Endothelial cell (in vitro differentiated cells): ENCODE results near the gene RPS6KA2. TPM values are rescaled to one million over a fixed set of nuclear protein-coding genes. Genes with fewer than 3 reads are reported as not detected.

Source experiments
- DNase-seq: peaks from one replicate; pipeline ENCODE4 v3.0.0; 2021; ENCODE audit warnings: low spot score
- H3K27ac Mint-ChIP-seq: one replicate; pipeline ENCODE4 v1.8.0; 2021; ENCODE audit warnings: mixed read lengths, inconsistent platforms; ENCODE audit not compliant: unreplicated experiment
- H3K27me3 Mint-ChIP-seq: one replicate; pipeline ENCODE4 v1.8.0; 2021; ENCODE audit warnings: mild to moderate bottlenecking, moderate library complexity, mixed read lengths, inconsistent platforms; ENCODE audit not compliant: unreplicated experiment
- H3K36me3 Mint-ChIP-seq: one replicate; pipeline ENCODE4 v1.8.0; 2021; ENCODE audit warnings: mild to moderate bottlenecking, low read depth, mixed read lengths, inconsistent platforms; ENCODE audit not compliant: unreplicated experiment
- H3K4me1 Mint-ChIP-seq: one replicate; pipeline ENCODE4 v1.8.0; 2021; ENCODE audit warnings: mild to moderate bottlenecking, mixed read lengths, inconsistent platforms; ENCODE audit not compliant: unreplicated experiment
- H3K4me3 Mint-ChIP-seq: one replicate; pipeline ENCODE4 v1.8.0; 2021; ENCODE audit warnings: mild to moderate bottlenecking, mixed read lengths, inconsistent platforms; ENCODE audit not compliant: unreplicated experiment
- H3K9me3 Mint-ChIP-seq: one replicate; pipeline ENCODE4 v1.8.0; 2021; ENCODE audit warnings: mixed read lengths, inconsistent platforms; ENCODE audit not compliant: unreplicated experiment
- total RNA-seq: library from RNA; stranded (reverse); fragmentation: NEBNext Ultra II Directional; extraction: Animal tissue kit (Norgen Biotek cat#: 25700); gene quantifications from one replicate; pipeline ENCODE4 v1.2.1, GENCODE V29; 2021; ENCODE audit not compliant: unreplicated experiment
- TF ChIP-seq, protein P1 (sequence below): fragments of 200-600 bp; sonication (generic); IDR thresholded peaks from one replicate; pipeline ENCODE4 v1.5.0; 2021; ENCODE audit warnings: antibody characterized with exemption; ENCODE audit not compliant: unreplicated experiment

Gene RPS6KA2
- total RNA-seq, 1 donor from 2014 or later, result 105 TPM

DNA sequence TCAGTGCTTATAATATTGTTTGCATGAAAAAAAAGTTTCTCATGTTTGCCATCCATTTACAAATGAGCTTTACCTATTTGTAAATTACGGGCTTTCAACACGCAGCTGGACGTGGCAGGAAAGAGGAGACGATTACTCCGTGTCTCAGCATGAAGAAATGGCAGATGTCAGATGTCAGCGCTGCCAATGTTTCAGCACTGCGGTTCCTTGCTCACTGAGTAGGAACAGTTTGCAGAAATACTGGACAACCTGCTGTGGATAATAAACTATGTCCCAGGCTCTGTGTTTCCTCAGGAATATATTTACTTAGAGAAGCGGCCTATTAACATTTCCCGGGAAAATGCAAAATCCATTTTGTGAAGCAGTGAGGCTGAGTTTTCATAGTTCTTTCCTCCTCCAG, 63.2 kb downstream of the RPS6KA2 start:
- DNase-seq, result no peak
- Mint-ChIP-seq H3K36me3 (peaks cover 49% of the 10 kb centered on the region), H3K27me3 (peaks cover 2% of the 10 kb centered on the region), H3K4me3 (peak overlapping the region; percentile 45), H3K9me3 (peaks cover 3% of the 10 kb centered on the region), H3K4me1 (peaks cover 53% of the 10 kb centered on the region), H3K27ac (peak overlapping the region; percentile 28)
- TF ChIP-seq, protein P1, sequence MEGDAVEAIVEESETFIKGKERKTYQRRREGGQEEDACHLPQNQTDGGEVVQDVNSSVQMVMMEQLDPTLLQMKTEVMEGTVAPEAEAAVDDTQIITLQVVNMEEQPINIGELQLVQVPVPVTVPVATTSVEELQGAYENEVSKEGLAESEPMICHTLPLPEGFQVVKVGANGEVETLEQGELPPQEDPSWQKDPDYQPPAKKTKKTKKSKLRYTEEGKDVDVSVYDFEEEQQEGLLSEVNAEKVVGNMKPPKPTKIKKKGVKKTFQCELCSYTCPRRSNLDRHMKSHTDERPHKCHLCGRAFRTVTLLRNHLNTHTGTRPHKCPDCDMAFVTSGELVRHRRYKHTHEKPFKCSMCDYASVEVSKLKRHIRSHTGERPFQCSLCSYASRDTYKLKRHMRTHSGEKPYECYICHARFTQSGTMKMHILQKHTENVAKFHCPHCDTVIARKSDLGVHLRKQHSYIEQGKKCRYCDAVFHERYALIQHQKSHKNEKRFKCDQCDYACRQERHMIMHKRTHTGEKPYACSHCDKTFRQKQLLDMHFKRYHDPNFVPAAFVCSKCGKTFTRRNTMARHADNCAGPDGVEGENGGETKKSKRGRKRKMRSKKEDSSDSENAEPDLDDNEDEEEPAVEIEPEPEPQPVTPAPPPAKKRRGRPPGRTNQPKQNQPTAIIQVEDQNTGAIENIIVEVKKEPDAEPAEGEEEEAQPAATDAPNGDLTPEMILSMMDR, result no peak

DNA sequence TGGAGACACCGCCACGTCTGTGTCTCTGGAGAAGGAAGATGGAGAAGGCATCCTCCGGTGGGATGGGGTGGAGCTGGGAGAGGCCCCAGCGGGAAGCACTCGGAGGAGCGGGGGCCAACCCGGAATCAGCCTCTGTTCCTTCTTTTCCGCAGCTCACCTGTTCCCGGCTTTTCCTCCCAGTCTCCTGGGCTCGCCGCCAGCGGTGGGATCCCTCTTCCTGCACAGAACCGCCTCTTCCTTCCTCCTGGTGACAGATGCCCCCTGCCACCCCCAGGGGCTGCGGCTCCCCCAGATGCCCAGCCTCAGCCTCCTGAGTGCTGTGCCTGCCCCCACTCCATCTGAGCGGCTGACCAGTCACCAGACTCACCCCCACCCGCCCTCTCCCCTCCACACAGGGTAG, 63.9 kb downstream of the RPS6KA2 start:
- Mint-ChIP-seq H3K4me1 (peaks cover 49% of the 10 kb centered on the region), H3K27ac (no peak overlapping the region), H3K9me3 (peaks cover 3% of the 10 kb centered on the region), H3K27me3 (peaks cover 2% of the 10 kb centered on the region), H3K36me3 (peaks cover 48% of the 10 kb centered on the region), H3K4me3 (no peak overlapping the region)
- TF ChIP-seq, protein P1, result no peak
- no peak for DNase-seq

DNA sequence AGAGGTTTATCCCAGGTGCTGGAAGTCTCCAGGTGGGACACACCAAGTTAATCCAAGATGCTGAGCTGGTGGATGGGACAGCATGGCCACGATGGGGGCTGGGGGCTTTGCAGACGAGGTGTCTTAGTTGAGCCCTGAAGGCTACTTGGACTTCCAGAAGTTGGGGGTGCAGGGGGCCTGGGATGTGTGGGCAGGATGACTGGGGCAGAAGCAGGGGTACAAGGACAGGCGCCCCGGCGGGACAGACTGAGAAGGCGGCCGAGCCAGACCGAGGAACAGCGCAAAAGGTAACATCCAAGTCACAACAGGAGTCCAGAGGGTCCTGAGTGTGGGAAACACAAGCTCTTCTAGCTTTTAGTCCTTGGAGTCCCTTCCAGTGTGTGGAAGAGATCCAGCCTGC, 64.3 kb downstream of the RPS6KA2 start:
- Mint-ChIP-seq H3K27ac (no peak overlapping the region), H3K4me1 (peaks cover 44% of the 10 kb centered on the region), H3K9me3 (peaks cover 3% of the 10 kb centered on the region), H3K4me3 (no peak overlapping the region), H3K36me3 (peaks cover 48% of the 10 kb centered on the region), H3K27me3 (peaks cover 2% of the 10 kb centered on the region)
- DNase-seq, result no peak
- TF ChIP-seq, protein P1, result no peak

DNA sequence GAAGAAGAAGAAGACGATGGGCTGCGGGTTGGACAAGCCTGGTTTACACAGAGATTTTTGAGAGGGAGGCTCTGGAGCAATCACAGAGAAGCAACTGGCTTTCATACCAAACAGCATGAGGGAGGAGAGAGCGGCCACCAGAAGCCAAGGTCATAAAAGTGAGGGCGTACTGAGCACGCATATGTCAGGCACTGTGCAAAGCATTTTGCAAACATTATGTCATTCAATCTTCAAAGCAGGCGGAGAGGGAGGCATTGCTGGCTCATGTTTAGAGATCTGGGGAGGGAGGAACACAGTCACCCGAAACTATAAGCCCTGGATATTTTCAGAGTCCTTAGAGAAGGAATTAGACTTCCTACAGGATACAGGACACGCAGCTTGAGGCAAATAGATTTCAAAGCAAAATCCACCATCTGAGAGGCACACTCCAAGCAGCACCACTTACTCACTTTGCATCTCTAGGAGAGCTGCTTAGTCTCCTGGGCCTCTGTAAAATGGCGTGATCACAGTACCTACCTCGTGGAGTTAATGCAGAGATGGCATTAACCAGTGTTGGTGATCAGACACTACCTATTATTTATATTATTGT, 65.2 kb downstream of the RPS6KA2 start:
- DNase-seq, result no peak
- TF ChIP-seq, protein P1, result no peak
- Mint-ChIP-seq H3K27ac (peak overlapping the region; percentile 48), H3K4me3 (peak overlapping the region; percentile 12), H3K36me3 (peaks cover 43% of the 10 kb centered on the region), H3K27me3 (peaks cover 4% of the 10 kb centered on the region), H3K4me1 (peaks cover 41% of the 10 kb centered on the region), H3K9me3 (peaks cover 3% of the 10 kb centered on the region)

DNA sequence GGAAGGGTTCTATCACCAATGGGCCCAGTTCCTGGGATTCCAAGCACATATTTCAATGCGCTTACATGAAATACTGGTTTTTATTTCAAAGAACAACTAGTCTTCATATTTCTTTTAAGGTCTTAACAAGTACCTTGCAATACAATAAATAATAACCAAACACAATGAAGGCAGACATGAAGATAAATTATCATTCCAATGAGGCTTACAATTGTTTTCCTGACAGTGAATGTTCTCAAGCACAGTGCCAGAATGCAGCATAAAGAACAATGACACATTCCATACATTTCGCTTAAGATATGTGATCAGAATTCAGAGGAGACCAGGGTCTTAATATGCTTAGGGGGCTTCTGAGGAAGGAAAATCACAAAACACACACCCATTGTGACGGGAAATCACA, 66.8 kb downstream of the RPS6KA2 start:
- DNase-seq, result no peak
- Mint-ChIP-seq H3K4me1 (peaks cover 53% of the 10 kb centered on the region), H3K36me3 (peaks cover 42% of the 10 kb centered on the region), H3K27ac (no peak overlapping the region), H3K4me3 (peak overlapping the region; percentile 3), H3K9me3 (peaks cover 3% of the 10 kb centered on the region), H3K27me3 (peaks cover 4% of the 10 kb centered on the region)
- TF ChIP-seq, protein P1, result no peak
